GM18858 (cell line): ENCODE results near the gene RHEB.

Experiments used
- ATAC-seq: cut with Tn5 transposase; IDR thresholded peaks from one replicate; pipeline ENCODE4 v1.9.1; 2021; ENCODE audit not compliant: unreplicated experiment

Gene RHEB

DNA sequence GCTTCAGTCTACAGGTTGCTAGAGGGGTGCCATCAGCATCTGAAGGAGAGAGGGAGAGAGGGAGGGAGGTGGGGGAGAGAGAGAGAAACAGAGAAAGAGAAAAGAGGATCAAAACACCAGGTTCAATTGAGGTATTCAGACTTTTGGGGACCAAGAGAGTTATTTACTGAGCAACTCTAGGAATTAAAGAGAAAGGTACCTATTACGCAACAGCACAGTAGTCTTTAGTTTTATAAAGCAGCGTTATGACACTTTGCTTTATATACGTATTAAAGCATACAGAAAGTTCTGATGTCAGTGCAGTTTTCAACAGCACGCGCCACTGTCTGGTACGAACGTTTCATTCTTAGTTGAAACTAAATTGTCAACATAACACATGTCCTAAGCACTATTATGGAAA, 41.8 kb downstream of the RHEB start:
- ATAC-seq, result no peak

GRCh38 chr7:151472644-151473380, 46.9 kb downstream of the RHEB start:
- ATAC-seq, result peak; percentile 26

GRCh38 chr7:151470711-151471110, 49.0 kb downstream of the RHEB start:
- no peak for ATAC-seq

DNA sequence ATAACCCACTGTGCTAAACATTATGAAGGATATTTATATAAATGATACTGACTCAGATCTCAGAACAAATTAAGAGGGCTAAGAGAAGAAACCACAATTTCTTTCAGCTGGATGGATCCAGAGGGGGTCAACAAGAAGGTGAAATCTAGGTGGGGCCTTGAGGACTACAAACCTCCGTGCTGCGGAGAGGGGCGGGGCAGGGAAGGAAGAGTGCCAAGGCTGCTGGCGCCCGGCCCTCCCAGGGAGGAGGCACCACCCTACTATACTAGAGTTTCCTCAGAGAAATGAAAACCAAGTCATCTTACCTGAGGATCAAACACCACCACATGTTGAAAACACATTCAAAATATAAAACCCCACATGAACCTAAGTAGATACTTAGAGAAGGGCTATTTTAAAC, 50.4 kb downstream of the RHEB start:
- no peak for ATAC-seq

DNA sequence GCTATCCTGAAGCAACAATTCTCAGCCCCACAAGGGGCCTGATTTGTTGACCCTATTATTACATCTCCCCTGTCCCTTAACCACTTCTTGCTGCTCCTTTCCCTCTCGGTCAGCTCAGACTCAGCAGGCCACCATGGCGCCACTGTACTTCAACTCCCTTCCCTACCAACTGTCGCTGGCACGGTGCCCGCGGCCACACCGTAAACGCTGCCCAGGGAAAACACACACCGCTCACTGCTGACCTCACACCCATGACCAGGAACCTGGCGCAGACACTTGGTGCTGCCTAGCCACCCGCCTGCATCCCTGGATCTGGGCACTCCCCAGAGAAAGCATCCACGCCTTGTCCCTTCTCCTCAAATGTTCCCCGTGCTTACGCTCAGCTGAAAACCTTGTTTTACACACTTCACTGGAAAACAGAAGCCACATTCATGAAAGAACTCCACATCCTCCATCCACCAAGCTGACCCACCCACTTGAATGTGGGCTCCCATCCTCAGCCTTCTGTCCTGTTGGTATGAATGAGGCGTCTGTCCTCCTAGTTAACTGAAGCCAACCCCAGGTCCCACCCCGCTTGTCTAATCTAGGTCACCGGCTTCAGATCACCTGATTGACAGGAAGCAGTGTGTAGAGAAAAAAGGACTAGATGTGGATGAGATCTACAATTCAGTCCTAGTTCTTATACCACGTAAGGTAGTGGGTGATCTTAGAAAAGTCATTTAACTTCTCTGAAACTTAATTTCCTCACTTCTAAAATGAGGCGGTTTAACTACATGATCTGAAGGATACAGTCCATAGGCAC, 51.3 kb downstream of the RHEB start:
- no peak for ATAC-seq

GRCh38 chr7:151465169-151465568, 54.5 kb downstream of the RHEB start:
- no peak for ATAC-seq

DNA sequence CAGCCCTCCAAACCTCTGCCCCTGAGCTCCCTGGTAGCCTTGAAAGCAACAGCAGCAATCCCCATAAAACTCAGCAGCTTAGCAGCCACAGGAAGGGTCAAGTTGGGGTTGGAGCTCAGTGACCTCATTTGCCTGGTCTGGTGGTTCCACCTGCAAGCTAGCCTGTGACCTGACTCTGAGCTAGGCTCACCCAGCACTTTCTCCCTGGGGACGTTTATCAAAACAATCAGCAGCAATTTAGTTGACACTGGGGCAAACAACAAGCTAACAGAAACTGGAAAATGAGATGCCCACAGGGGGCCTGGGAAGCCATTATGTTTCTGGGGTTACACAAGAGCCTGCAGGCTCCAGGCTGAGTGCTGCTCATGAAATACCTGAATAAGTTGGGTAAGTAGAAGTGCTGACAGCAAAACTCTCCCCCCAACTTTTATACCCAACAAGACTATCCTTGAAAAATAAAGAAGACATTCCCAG, 57.4 kb downstream of the RHEB start:
- no peak for ATAC-seq

GRCh38 chr7:151461942-151462230, 57.8 kb downstream of the RHEB start:
- no peak for ATAC-seq

GRCh38 chr7:151461096-151461941, 58.4 kb downstream of the RHEB start:
- ATAC-seq, result no peak

- ATAC-seq, result no peak
Measured at GRCh38 chr7:151460474-151460855, 59.2 kb downstream of the RHEB start.

DNA sequence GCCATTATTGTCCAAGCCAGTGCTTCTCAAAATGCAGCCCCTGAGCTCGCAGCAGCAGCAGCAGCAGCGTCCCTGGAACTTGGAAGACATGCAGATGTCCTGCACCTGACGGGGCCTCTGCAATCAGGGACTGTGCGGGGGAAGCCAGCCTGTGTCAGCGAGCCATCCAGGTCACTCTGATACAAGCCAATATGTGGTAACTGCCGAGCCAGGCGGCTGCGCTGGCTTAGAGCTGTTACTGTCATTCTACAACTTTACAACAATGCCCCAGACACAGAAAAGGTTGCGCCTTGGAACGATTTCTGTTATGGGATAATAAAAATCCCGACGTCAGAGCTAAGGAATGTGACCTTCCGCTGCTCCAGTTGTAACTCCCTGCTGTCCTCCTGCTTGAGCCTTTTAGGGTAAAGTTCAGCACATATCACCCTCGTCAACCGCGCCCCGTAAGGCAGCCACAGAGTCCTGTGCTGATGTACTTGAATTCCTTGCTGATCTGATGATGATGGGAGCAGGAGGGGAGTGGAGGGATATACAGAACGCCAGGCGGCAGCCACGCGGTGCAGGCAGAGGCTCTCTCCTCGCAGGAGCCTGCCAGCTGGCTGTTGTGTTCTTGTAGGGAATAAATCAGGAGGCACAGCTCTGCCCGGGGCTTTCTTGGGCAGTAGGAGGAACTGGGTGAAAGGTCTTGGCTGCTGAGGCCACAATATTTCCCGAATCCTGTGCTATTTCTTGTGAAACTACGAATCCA, 59.8 kb downstream of the RHEB start:
- ATAC-seq, result no peak

DNA sequence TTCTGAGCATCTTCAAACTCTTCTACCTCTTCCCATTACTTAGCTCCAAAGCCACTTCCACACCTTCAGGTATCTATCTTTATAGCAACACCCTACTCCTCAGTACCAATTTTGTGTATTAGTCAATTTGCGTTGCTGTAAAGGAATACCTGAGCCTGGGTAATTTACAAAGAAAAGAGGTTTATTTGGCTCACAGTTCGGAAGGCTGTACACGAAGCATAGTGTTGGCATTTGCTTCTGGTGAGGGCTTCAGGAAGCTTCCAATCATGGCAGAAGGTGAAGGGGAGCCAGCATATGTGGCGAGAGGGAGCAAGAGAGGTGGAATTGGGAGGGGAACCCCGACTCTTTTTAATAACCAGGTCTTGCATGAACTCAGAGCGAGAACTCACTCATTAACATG, 62.2 kb downstream of the RHEB start:
- no peak for ATAC-seq

GRCh38 chr7:151456782-151457181, 62.9 kb downstream of the RHEB start:
- ATAC-seq, result no peak

GRCh38 chr7:151456276-151456675, 63.4 kb downstream of the RHEB start:
- ATAC-seq, result no peak

DNA sequence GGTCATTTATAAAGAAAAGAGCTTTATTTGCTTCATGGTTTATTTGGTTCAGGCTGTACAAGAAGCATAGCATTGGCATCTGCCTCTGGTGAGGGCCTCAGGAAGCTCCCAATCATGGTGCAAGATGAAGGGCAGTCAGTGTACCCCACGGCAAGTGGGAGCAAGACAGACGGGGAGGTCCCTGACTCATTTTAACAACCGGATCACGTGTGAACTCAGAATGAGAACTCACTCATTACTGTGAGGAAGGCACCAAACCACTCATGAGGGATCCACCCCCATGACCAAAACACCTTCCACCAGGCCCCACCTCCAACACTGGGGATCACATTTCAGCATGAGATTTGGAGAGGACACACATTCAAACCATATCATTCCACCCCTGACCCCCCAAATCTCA, 64.0 kb downstream of the RHEB start:
- ATAC-seq, result no peak

DNA sequence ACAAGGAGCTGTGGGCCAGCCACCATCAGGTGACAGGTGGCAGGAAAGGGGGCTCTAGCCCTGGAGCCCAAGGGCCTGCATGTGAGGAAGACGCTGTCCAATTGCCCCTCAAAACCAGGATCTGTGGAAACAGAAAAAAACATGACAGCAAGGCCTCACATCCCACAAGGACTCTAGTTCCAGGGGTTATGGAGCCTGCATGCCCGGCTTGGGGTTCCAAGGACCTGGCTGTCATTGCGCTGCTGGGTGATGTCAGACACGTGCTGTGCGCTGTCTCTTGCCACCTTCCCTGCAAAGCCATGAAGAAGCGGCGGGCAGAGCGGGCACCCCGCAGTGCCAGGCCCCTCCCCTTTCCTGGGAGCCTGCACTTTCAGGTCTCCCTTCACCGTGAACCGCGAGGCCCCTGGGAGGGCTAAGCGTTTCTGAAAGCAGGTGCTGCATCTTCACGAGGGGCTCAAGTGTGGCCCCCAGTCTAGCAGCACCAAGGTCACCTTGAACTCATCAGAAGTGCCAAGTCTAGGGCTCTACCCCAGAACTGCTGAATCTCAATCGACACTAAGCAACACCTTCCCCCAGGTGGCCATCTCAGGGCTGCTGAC, 64.7 kb downstream of the RHEB start:
- no peak for ATAC-seq

GRCh38 chr7:151454305-151454704, 65.4 kb downstream of the RHEB start:
- ATAC-seq, result no peak

DNA sequence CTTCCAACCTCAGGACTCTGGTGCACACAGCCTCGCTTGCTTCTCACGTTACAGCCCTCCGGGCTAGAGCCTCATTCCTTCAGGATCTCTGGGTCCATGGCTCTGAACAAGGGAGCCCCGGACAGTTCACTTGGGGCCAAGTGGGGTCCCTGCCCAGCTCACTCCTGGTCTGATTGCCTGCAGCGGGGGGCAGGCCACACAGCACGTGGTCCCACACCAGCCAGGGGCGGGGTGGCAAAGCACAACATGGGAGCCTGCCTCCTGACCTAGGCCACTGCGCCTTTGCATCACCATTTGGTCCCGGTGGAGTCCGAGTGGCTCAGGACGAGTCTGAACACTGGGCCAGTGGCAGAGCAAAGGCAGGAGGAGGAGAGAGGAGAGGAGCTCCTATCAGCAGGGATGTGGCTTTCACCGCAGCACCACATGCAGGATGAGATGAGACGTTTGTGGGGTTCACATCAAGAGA, 66.3 kb downstream of the RHEB start:
- ATAC-seq, result no peak

GRCh38 chr7:151452680-151453325, 66.9 kb downstream of the RHEB start:
- ATAC-seq, result no peak
